SK-N-SH treated with all-trans-retinoic acid at 6 μM for 48 hours (cell line): Measurements from ENCODE around the gene CXCR2.

Experiments
- ATAC-seq: fragments of 200-7000 bp; cut with Tn5 transposase; 3 replicates; pipeline ENCODE4 v1.9.1; 2020; ENCODE audit warnings: mild to moderate bottlenecking, moderate library complexity
- ARNTL ChIP-seq: fragments of 450-650 bp; formaldehyde crosslinking; IDR thresholded peaks from 2 replicates; pipeline ENCODE4 v1.5.0; 2020; ENCODE audit warnings: low read depth, mild to moderate bottlenecking, moderate library complexity, borderline replicate concordance
- CSDC2 ChIP-seq: fragments of 250-450 bp; sonication (Bioruptor Pico); IDR thresholded peaks from 2 replicates; pipeline ENCODE4 v1.5.0; 2020; ENCODE audit warnings: mild to moderate bottlenecking, moderate library complexity
- CSRNP3 ChIP-seq: fragments of 250-450 bp; sonication (Bioruptor Pico); IDR thresholded peaks from 2 replicates; pipeline ENCODE4 v1.5.1; 2021; ENCODE audit warnings: mild to moderate bottlenecking, moderate library complexity
- GLIS3 ChIP-seq: fragments of 250-450 bp; sonication (Bioruptor Pico); IDR thresholded peaks from 2 replicates; pipeline ENCODE4 v1.5.0; 2020; ENCODE audit warnings: mild to moderate bottlenecking, moderate library complexity
- ISL1 ChIP-seq: fragments of 250-450 bp; sonication (Bioruptor Pico); IDR thresholded peaks from 2 replicates; pipeline ENCODE4 v2.1.2; 2022; ENCODE audit warnings: mild to moderate bottlenecking, moderate library complexity
- OSR1 ChIP-seq: fragments of 250-450 bp; sonication (Bioruptor Pico); IDR thresholded peaks from 2 replicates; pipeline ENCODE4 v1.8.0; 2022; ENCODE audit warnings: moderate library complexity, mild to moderate bottlenecking, inconsistent platforms
- PATZ1 ChIP-seq: fragments of 250-450 bp; sonication (Bioruptor Pico); IDR thresholded peaks from 2 replicates; pipeline ENCODE4 v1.8.0; 2020; ENCODE audit warnings: mild to moderate bottlenecking, moderate library complexity, borderline replicate concordance
- PPARA ChIP-seq: fragments of 250-450 bp; sonication (Bioruptor Pico); IDR thresholded peaks from 2 replicates; pipeline ENCODE4 v1.5.0; 2020; ENCODE audit warnings: mild to moderate bottlenecking, borderline replicate concordance
- RARB ChIP-seq: fragments of 250-450 bp; sonication (Bioruptor Pico); IDR thresholded peaks from 2 replicates; pipeline ENCODE4 v1.8.0; 2021; ENCODE audit warnings: mild to moderate bottlenecking, moderate library complexity
- SNAI2 ChIP-seq: fragments of 250-450 bp; sonication (Bioruptor Pico); IDR thresholded peaks from 2 replicates; pipeline ENCODE4 v1.5.0; 2020; ENCODE audit warnings: mild to moderate bottlenecking, moderate library complexity
- TCF4 ChIP-seq: fragments of 250-450 bp; sonication (Bioruptor Pico); IDR thresholded peaks from 2 replicates; pipeline ENCODE4 v1.8.0; 2021; ENCODE audit warnings: mild to moderate bottlenecking, moderate library complexity, borderline replicate concordance
- TOX ChIP-seq: fragments of 250-450 bp; sonication (Bioruptor Pico); IDR thresholded peaks from 2 replicates; pipeline ENCODE4 v1.8.0; 2021; ENCODE audit warnings: mild to moderate bottlenecking, moderate library complexity, borderline replicate concordance
- ZC3H10 ChIP-seq: fragments of 250-450 bp; sonication (Bioruptor Pico); IDR thresholded peaks from 2 replicates; pipeline ENCODE4 v1.5.1; 2021; ENCODE audit warnings: mild to moderate bottlenecking, moderate library complexity
- ZFP3 ChIP-seq: fragments of 250-450 bp; sonication (Bioruptor Pico); IDR thresholded peaks from 2 replicates; pipeline ENCODE4 v1.5.0; 2020; ENCODE audit warnings: mild to moderate bottlenecking, moderate library complexity
- ZFP30 ChIP-seq: fragments of 450-650 bp; formaldehyde crosslinking; IDR thresholded peaks from 2 replicates; pipeline ENCODE4 v1.5.0; 2022; ENCODE audit warnings: mild to moderate bottlenecking, moderate library complexity
- ZNF565 ChIP-seq: fragments of 450-650 bp; formaldehyde crosslinking; conservative IDR thresholded peaks from 2 replicates; pipeline ENCODE4 v1.5.0; 2020; ENCODE audit warnings: low read depth, mild to moderate bottlenecking, moderate library complexity
- ZNF70 ChIP-seq: fragments of 450-650 bp; formaldehyde crosslinking; IDR thresholded peaks from 2 replicates; pipeline ENCODE4 v1.5.0; 2020; ENCODE audit warnings: mild to moderate bottlenecking, moderate library complexity
- TF ChIP-seq, protein P1 (sequence below): fragments of 250-450 bp; sonication (Bioruptor Pico); IDR thresholded peaks from 2 replicates; pipeline ENCODE4 v1.5.1; 2020; ENCODE audit warnings: low read depth, mild to moderate bottlenecking, moderate library complexity
- TF ChIP-seq, protein P2 (sequence below): fragments of 250-450 bp; sonication (Bioruptor Pico); IDR thresholded peaks from 2 replicates; pipeline ENCODE4 v1.5.0; 2020; ENCODE audit warnings: mild to moderate bottlenecking, moderate library complexity

Gene CXCR2

GRCh38 chr2:218180467-218181114, 54.8 kb downstream of the CXCR2 start:
- no peak for ATAC-seq
- TF ChIP-seq ARNTL (no peak), ZFP3 (CRISPR knock-in tag) (no peak), ZNF565 (CRISPR knock-in tag) (no peak), ISL1 (CRISPR knock-in tag) (no peak), CSDC2 (no peak), ZNF70 (CRISPR knock-in tag) (no peak), ZC3H10 (CRISPR knock-in tag) (no peak), RARB (no peak), SNAI2 (CRISPR knock-in tag) (no peak), CSRNP3 (CRISPR knock-in tag) (no peak)

DNA sequence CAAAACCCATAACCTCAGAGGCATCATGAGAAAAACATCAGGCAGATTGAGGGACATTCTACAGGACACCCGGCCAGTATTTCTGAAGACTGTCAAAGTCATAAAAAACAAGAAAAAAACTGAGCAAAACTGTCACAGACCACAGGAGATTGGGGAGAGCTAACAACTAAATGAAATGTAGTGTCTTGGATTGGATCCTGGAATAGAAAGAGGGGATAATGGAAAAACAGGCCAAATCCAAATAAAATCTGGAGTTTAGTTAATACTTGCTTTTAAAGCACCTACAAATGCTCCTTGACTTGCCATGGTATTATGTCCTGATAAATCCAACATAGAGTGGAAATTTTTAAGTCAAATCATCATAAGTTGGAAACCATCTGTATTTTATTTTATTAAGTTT, 58.5 kb downstream of the CXCR2 start:
- no peak for ATAC-seq
- no peak for TF ChIP-seq ISL1 (CRISPR knock-in tag)
- TF ChIP-seq ZNF70 (CRISPR knock-in tag), result no peak
- no peak for TF ChIP-seq ZFP30 (CRISPR knock-in tag)
- TF ChIP-seq, protein P1, sequence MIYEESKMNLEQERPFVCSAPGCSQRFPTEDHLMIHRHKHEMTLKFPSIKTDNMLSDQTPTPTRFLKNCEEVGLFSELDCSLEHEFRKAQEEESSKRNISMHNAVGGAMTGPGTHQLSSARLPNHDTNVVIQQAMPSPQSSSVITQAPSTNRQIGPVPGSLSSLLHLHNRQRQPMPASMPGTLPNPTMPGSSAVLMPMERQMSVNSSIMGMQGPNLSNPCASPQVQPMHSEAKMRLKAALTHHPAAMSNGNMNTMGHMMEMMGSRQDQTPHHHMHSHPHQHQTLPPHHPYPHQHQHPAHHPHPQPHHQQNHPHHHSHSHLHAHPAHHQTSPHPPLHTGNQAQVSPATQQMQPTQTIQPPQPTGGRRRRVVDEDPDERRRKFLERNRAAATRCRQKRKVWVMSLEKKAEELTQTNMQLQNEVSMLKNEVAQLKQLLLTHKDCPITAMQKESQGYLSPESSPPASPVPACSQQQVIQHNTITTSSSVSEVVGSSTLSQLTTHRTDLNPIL (CRISPR knock-in tag), result no peak
- TF ChIP-seq PATZ1 (CRISPR knock-in tag), result no peak

DNA sequence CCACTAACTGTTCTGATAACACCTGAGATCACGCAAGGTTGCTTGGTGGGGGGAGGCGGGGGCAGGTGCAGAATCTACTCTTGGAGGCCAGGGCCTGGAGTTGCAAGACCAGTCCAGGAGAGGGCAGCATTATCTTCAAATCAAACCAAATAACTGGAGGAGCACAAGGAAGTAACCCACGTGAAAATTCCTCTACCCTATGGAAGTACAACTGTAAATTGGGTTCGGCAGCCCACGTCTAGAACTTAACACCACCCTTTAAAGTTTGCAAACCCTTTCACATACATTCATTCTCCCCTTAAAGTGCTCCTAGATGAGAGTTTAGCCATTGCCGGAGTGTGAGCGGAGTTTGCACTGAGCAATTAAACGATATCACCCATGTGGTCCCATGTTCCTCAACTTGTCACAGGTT, 60.5 kb downstream of the CXCR2 start:
- ATAC-seq, result peak; percentile 96
- TF ChIP-seq, protein P1 (CRISPR knock-in tag), result no peak
- no peak for TF ChIP-seq GLIS3
- TF ChIP-seq OSR1 (CRISPR knock-in tag), result no peak
- no peak for TF ChIP-seq CSRNP3 (CRISPR knock-in tag)
- no peak for TF ChIP-seq ZFP30 (CRISPR knock-in tag)
- TF ChIP-seq CSDC2, result no peak
- no peak for TF ChIP-seq ISL1 (CRISPR knock-in tag)
- no peak for TF ChIP-seq RARB
- TF ChIP-seq PATZ1 (CRISPR knock-in tag), result no peak
- no peak for TF ChIP-seq TOX
- no peak for TF ChIP-seq ZC3H10 (CRISPR knock-in tag)
- TF ChIP-seq PPARA (CRISPR knock-in tag), result no peak
- no peak for TF ChIP-seq TCF4 (CRISPR knock-in tag)
- TF ChIP-seq, protein P2, sequence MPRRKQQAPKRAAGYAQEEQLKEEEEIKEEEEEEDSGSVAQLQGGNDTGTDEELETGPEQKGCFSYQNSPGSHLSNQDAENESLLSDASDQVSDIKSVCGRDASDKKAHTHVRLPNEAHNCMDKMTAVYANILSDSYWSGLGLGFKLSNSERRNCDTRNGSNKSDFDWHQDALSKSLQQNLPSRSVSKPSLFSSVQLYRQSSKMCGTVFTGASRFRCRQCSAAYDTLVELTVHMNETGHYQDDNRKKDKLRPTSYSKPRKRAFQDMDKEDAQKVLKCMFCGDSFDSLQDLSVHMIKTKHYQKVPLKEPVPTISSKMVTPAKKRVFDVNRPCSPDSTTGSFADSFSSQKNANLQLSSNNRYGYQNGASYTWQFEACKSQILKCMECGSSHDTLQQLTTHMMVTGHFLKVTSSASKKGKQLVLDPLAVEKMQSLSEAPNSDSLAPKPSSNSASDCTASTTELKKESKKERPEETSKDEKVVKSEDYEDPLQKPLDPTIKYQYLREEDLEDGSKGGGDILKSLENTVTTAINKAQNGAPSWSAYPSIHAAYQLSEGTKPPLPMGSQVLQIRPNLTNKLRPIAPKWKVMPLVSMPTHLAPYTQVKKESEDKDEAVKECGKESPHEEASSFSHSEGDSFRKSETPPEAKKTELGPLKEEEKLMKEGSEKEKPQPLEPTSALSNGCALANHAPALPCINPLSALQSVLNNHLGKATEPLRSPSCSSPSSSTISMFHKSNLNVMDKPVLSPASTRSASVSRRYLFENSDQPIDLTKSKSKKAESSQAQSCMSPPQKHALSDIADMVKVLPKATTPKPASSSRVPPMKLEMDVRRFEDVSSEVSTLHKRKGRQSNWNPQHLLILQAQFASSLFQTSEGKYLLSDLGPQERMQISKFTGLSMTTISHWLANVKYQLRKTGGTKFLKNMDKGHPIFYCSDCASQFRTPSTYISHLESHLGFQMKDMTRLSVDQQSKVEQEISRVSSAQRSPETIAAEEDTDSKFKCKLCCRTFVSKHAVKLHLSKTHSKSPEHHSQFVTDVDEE (CRISPR knock-in tag), result no peak
- no peak for TF ChIP-seq ZNF70 (CRISPR knock-in tag)
